AG09319 (cell line): ENCODE results near the gene RBM20.
"Not testable (repeated sequence)": the region's sequence is repeated elsewhere in the genome, so short reads cannot be mapped to it uniquely, and the experiment has no call there.

Experiments
- DNase-seq: peaks from one replicate; pipeline ENCODE4 v3.0.0-alpha.2; 2010; ENCODE audit warnings: low read depth; ENCODE audit errors: extremely low read depth
- CTCF ChIP-seq: IDR thresholded peaks from 2 replicates; pipeline ENCODE4 v1.5.1; 2011; ENCODE audit warnings: low read depth, mild to moderate bottlenecking, inconsistent platforms, low read length, moderate library complexity

The RBM20 gene

GRCh38 chr10:110865809-110866482 is 221.8 kb downstream of the RBM20 start:
- no peak for DNase-seq

GRCh38 chr10:110867011-110867806 is 223.1 kb downstream of the RBM20 start:
- DNase-seq = not testable (repeated sequence)

More at GRCh38 chr10:110865809-110866482, 221.8 kb downstream of the RBM20 start:
- TF ChIP-seq CTCF = no peak

GRCh38 chr10:110867807-110868465 is 223.8 kb downstream of the RBM20 start:
- no peak for DNase-seq
- no peak for TF ChIP-seq CTCF

GRCh38 chr10:110868981-110869380 is 224.8 kb downstream of the RBM20 start:
- TF ChIP-seq CTCF = no peak
- DNase-seq = no peak

GRCh38 chr10:110870823-110871297 is 226.7 kb downstream of the RBM20 start:
- no peak for DNase-seq
- TF ChIP-seq CTCF = no peak

- DNase-seq = peak; percentile 97
- no peak for TF ChIP-seq CTCF
Observed at GRCh38 chr10:110871298-110872084, 227.4 kb downstream of the RBM20 start, which contains the start of gene PDCD4. TSS of gene PDCD4 (plus strand) at chr10:110871928. CDS start at chr10:110876028, 4,100 bp downstream.
